Measurements from ENCODE around the gene FAM81A.
"Not testable (repeated sequence)": the region's sequence is repeated elsewhere in the genome, so short reads cannot be mapped to it uniquely, and the experiment has no call there.

The FAM81A gene

GRCh38 chr15:59428898-59429297 is 9.1 kb upstream of the FAM81A start:
- DNase-seq (ENCODE audit: low spot score) = not testable (repeated sequence)

- no peak for DNase-seq (ENCODE audit: low spot score)
These were observed 5.6 kb upstream of the FAM81A start for GRCh38 chr15:59432389-59432788.

GRCh38 chr15:59434481-59434880 is 3.5 kb upstream of the FAM81A start:
- no peak for DNase-seq (ENCODE audit: low spot score)

- DNase-seq (ENCODE audit: low spot score) = no peak
These were observed 1.2 kb upstream of the FAM81A start for GRCh38 chr15:59436774-59437141.

GRCh38 chr15:59437142-59437816 is 707 bp upstream of the FAM81A start:
- no peak for DNase-seq (ENCODE audit: low spot score)

GRCh38 chr15:59438625-59439290 is 772 bp downstream of the FAM81A start:
- no peak for DNase-seq (ENCODE audit: low spot score)

- no peak for DNase-seq (ENCODE audit: low spot score)
These were observed 1.6 kb downstream of the FAM81A start for GRCh38 chr15:59439576-59439975.

GRCh38 chr15:59443341-59444072 is 5.5 kb downstream of the FAM81A start:
- DNase-seq (ENCODE audit: low spot score) = no peak

GRCh38 chr15:59444081-59444835 is 6.3 kb downstream of the FAM81A start:
- DNase-seq (ENCODE audit: low spot score) = no peak

- DNase-seq (ENCODE audit: low spot score) = no peak
These were observed 7.1 kb downstream of the FAM81A start for GRCh38 chr15:59444980-59445545.

GRCh38 chr15:59446232-59446957 is 8.4 kb downstream of the FAM81A start:
- DNase-seq (ENCODE audit: low spot score) = no peak

GRCh38 chr15:59447367-59447766 is 9.4 kb downstream of the FAM81A start:
- no peak for DNase-seq (ENCODE audit: low spot score)

- DNase-seq (ENCODE audit: low spot score) = no peak
These were observed 10.9 kb downstream of the FAM81A start for GRCh38 chr15:59448871-59449270.

- no peak for DNase-seq (ENCODE audit: low spot score)
These were observed 15.7 kb downstream of the FAM81A start for GRCh38 chr15:59453474-59454215.

- no peak for DNase-seq (ENCODE audit: low spot score)
These were observed 18.1 kb downstream of the FAM81A start for GRCh38 chr15:59456114-59456513.

GRCh38 chr15:59457103-59457502 is 19.1 kb downstream of the FAM81A start:
- no peak for DNase-seq (ENCODE audit: low spot score)

GRCh38 chr15:59461521-59461920 is 23.5 kb downstream of the FAM81A start:
- no peak for DNase-seq (ENCODE audit: low spot score)

GRCh38 chr15:59473226-59473625 is 35.2 kb downstream of the FAM81A start:
- no peak for DNase-seq (ENCODE audit: low spot score)

GRCh38 chr15:59475161-59475560 is 37.2 kb downstream of the FAM81A start:
- DNase-seq (ENCODE audit: low spot score) = not testable (repeated sequence)

- no peak for DNase-seq (ENCODE audit: low spot score)
These were observed 46.4 kb downstream of the FAM81A start for GRCh38 chr15:59484399-59484798.

GRCh38 chr15:59485036-59485435 is 47.0 kb downstream of the FAM81A start:
- no peak for DNase-seq (ENCODE audit: low spot score)
